ENCODE measurements around the gene CTNNA1. TPM values are rescaled to one million over a fixed set of nuclear protein-coding genes. Genes with fewer than 3 reads are reported as not detected.

Gene CTNNA1, protein sequence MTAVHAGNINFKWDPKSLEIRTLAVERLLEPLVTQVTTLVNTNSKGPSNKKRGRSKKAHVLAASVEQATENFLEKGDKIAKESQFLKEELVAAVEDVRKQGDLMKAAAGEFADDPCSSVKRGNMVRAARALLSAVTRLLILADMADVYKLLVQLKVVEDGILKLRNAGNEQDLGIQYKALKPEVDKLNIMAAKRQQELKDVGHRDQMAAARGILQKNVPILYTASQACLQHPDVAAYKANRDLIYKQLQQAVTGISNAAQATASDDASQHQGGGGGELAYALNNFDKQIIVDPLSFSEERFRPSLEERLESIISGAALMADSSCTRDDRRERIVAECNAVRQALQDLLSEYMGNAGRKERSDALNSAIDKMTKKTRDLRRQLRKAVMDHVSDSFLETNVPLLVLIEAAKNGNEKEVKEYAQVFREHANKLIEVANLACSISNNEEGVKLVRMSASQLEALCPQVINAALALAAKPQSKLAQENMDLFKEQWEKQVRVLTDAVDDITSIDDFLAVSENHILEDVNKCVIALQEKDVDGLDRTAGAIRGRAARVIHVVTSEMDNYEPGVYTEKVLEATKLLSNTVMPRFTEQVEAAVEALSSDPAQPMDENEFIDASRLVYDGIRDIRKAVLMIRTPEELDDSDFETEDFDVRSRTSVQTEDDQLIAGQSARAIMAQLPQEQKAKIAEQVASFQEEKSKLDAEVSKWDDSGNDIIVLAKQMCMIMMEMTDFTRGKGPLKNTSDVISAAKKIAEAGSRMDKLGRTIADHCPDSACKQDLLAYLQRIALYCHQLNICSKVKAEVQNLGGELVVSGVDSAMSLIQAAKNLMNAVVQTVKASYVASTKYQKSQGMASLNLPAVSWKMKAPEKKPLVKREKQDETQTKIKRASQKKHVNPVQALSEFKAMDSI
- 172 TPM for total RNA-seq

DNA sequence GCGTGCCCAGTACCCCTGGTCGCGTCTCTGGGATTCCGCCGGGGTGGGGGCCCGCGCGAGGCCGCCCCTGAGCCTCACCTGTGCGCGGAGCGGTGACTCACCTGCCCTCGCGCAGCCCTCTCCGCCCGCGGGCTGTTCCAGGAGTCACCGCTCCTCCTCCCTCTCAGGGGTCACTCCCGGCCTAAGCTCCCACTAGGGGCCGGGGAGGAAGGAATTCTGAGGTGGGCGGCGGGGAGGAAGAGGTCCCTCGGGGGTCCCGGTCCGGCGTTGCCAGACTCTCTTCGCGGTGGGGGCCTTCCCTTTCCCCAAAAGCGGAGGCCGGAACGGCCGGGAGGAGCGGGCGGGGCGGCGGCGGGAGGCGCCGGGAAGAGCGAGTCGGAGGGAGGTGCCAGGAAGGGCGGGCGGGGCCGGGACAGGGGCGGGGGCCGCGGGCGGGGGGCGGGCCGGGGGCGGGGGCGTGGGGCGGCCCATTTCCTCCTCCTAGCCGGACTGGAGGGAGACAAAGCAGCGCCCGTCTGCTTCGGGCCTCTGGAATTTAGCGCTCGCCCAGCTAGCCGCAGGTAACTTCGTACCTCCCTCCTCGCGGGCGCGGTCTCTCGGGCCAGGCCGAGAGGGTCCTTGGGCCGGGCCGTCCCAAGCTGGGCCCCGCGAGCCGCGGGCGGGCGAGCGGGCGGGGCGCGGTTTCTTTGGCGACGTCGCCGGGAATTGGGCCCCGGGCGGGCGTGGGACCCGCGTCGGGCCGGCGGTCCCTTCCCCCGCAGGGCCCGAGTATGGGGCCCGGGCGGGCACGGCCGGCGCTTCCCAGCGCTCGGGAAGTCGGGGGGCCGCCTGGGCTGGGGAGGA, at the start of gene CTNNA1:
TSS of gene CTNNA1 (plus strand) at position 475 of the 843 bp plus-strand sequence. CDS start 28,500 bp downstream, outside the sequence.

DNA sequence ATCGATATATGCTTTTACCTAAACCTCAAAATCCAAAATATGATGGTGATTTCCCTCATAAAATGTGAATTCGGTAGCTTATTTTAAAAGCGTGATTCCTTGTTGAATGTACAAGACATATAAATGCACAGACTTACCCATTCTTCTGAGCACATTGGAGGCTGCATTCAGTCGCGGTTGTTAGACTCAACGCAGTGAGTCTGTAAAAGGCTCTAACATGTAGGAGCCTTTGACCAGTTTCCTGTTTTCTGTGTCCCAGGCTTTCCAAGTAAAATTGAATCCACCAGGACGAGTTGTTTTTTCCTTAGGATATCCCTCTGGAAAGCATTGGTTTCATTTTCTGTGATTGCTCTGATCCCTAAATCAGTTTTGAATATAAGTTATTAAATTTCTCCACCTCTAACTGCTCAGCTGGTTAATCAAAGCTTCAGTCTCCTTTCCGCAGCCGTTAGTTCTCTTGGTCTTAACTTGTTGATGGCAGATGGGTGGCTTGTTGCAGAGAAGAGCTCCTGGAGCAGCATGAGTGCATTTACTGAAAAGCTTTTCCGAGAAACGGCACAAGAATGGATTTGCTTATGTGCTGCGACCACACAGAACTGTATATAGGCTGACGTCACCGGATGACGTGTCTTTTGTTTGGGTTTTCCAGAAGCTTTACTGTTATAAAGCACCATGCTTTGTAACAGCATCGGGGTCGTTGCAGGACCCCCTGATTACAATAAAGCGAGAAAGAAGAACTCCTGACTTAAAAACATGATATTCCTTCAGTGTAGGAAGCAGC, 121.7 kb downstream of the CTNNA1 start, which contains the start of gene LRRTM2:
TSS of gene LRRTM2 (minus strand) at position 565 of the 781 bp plus-strand sequence. CDS start at position 141, 424 bp downstream.

Other genes with a start within 250 kb of the CTNNA1 start
- 79.4 TPM for gene ETF1, start 210.2 kb upstream of the CTNNA1 start, total RNA-seq
- 219 TPM for gene HSPA9, start 178.0 kb upstream of the CTNNA1 start, total RNA-seq
- gene LRRTM2, start 121.9 kb downstream of the CTNNA1 start, total RNA-seq: 67.6 TPM

All from diencephalon (tissue), 1 donor.